ENCODE measurements around the gene DGKA.
"Not testable (repeated sequence)": the region's sequence is repeated elsewhere in the genome, so short reads cannot be mapped to it uniquely, and the experiment has no call there.

The DGKA gene

GRCh38 chr12:55930771-55931316 lies at the start of gene DGKA:
TSS of gene DGKA (plus strand) at chr12:55931162. CDS start at chr12:55936504, 5,342 bp downstream.
- peak; percentile 82 to 85 for DNase-seq

GRCh38 chr12:55885113-55885512 lies 45.8 kb upstream of the DGKA start:
- DNase-seq: no peak

- no peak for DNase-seq
Observed at GRCh38 chr12:55891310-55891709, 39.7 kb upstream of the DGKA start.

- no peak for DNase-seq
Observed at GRCh38 chr12:55893723-55894122, 37.2 kb upstream of the DGKA start.

GRCh38 chr12:55899082-55899481 lies 31.9 kb upstream of the DGKA start:
- DNase-seq: peak; percentile 25 to 50

GRCh38 chr12:55901881-55902490 lies 29.0 kb upstream of the DGKA start:
- DNase-seq: no peak

- no peak for DNase-seq
Observed at GRCh38 chr12:55906056-55906455, 24.9 kb upstream of the DGKA start.

GRCh38 chr12:55908726-55909512 lies 22.0 kb upstream of the DGKA start:
- DNase-seq: no peak

GRCh38 chr12:55909513-55909884 lies 21.5 kb upstream of the DGKA start:
- DNase-seq: no peak

- DNase-seq: no peak
Observed at GRCh38 chr12:55912908-55913307, 18.1 kb upstream of the DGKA start.

GRCh38 chr12:55915482-55915859 lies 15.5 kb upstream of the DGKA start:
- no peak for DNase-seq

- DNase-seq: not testable (repeated sequence)
Observed at GRCh38 chr12:55919032-55919431, 11.9 kb upstream of the DGKA start.

- DNase-seq: no peak
Observed at GRCh38 chr12:55922126-55922525, 8.8 kb upstream of the DGKA start.

GRCh38 chr12:55923648-55924047 lies 7.3 kb upstream of the DGKA start:
- DNase-seq: not testable (repeated sequence)

- no peak for DNase-seq
Observed at GRCh38 chr12:55925371-55925770, 5.6 kb upstream of the DGKA start.

GRCh38 chr12:55925870-55926737 lies 4.9 kb upstream of the DGKA start:
- DNase-seq: no peak

- peak; percentile 92 for DNase-seq
Observed at GRCh38 chr12:55926738-55927587, 4.0 kb upstream of the DGKA start.

GRCh38 chr12:55927588-55928502 lies 3.1 kb upstream of the DGKA start, which contains the start of gene PYM1:
TSS of gene PYM1 (minus strand) at chr12:55927894. CDS start at chr12:55927761, 133 bp downstream.
- DNase-seq: peak; percentile 73 to 74

GRCh38 chr12:55929306-55929791 lies 1.6 kb upstream of the DGKA start:
- DNase-seq: peak; percentile 82 to 83

GRCh38 chr12:55931317-55931779 lies 386 bp downstream of the DGKA start:
- no peak for DNase-seq

All from stimulated activated CD4-positive, alpha-beta T cell treated with anti-CD3 and anti-CD28 coated beads, Interleukin-2, amount 100 ng/mL, for 24 hours (primary cell).